Hepatic stellate cell (primary cell): ENCODE results near the gene UCP3.
"Not testable (repeated sequence)": the region's sequence is repeated elsewhere in the genome, so short reads cannot be mapped to it uniquely, and the experiment has no call there.

Source experiments
- DNase-seq: peaks from one replicate; pipeline ENCODE4 v3.0.0; 2011; ENCODE audit warnings: low spot score

The UCP3 gene

DNA sequence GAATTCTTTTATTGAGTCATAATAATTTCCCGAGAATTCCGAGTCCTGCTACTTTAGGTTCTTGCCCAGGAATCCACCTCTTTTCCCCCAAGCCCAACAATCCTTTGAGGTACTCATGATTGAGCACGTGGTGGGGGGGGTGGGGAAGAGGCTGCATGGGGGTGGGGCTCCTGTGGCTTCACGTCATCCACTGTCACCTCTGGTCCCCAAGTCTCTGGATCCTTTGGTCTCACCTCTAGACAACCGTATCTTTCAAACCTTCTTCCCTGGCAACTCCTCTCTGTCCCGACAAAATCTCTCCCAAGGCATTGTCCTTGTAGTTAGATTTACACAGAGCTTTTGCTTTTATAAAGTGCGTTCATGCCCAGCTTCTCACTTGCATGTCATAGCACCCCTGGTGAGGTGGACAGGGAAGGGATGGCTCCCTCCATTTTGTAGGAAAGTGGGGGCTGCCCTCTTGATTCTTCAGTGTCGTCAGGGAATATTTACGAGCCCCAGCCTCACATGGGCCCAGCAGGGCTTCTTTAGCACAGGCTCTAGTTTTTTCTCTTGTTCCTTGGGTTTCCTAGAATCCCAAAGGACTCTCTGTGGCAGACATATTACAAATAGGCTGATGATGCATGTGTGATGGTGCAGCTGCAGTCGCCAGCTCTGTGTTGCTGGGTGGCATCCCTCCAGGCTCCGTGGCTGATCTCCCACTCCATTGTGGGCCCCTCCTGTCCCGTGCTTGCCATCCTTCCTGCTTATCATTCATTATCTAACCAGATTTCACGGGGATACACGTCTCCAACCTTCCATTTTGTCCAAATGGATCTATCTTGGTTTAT is 8.4 kb downstream of the UCP3 start:
- DNase-seq: no peak

GRCh38 chr11:73999581-74000306 is 9.1 kb downstream of the UCP3 start:
- no peak for DNase-seq

DNA sequence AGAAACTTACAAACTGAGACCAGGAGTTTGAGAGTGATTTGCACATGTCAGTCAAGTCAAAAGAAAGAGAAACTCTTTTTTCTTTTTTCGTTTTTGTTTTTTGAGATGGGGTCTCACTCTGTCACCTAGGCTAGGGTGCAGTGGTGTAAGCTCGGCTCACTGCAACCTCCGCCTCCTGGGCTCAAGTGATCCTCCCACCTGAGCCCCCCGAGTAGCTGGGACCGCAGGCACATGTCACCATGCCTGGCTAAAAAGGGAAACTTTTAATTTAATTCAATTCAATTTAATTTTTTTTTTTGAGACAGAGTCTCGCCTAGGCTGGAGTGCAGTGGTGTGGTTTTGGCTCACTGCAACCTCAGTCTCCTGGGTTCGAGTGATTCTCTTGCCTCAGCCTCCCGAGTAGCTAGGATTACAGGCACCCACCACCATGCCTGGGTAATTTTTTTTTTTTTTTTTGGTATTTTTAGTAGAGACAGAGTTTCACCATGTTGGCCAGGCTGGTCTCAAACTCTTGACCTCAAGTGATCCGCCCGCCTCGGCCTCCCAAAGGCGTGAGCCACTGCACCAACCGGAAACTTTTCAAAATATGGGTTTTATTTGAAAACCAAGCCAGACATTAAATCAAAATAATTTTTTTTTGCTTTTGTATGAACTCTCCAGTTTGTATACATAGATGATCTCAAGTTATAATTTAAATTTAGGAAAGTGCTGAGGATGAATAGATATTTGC is 9.9 kb downstream of the UCP3 start:
- DNase-seq: no peak

- DNase-seq: no peak
Measured at GRCh38 chr11:73997120-73997770, 11.6 kb downstream of the UCP3 start.

GRCh38 chr11:73996161-73996747 is 12.6 kb downstream of the UCP3 start:
- DNase-seq: no peak

DNA sequence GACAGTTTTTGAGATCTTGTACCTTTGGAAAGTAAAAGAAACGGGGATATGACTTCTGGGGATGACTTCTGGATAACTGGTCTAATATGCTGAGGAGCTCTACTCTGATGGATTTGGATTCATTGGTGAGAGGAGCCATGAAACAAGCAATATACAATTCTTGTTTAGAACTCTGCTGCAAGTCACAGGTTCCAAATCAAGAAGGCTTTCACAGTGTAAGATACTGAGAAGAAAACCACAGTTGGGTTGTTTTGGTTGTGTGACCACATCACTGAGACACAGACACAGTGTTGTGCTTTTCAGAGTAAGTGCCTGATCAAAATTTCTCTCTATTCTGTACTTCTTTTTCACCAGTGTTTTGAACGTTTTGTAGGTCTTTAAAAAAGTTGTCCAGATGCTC is 13.2 kb downstream of the UCP3 start:
- no peak for DNase-seq

DNA sequence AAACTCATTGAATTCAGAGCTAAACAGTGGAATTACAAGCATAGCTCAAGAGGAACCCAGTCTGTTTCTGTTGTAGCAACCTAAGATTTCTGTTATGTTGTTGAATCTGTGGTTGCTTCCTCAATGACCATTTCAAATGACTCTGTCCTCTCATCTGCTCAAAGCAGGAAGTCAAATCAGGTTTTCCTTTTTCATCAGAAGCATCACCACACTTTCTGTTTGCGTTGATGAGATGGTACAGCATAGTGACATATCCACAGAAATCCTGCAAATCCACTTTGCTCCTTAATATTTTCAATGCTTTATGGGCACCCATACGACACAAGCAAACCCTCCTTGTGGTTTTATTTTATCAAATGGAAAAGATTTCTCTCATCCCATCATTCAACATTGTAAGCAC is 13.6 kb downstream of the UCP3 start:
- DNase-seq: no peak

GRCh38 chr11:73991471-73992006 is 17.3 kb downstream of the UCP3 start:
- DNase-seq: no peak

- DNase-seq: no peak
Measured at GRCh38 chr11:73990730-73991129, 18.2 kb downstream of the UCP3 start.

DNA sequence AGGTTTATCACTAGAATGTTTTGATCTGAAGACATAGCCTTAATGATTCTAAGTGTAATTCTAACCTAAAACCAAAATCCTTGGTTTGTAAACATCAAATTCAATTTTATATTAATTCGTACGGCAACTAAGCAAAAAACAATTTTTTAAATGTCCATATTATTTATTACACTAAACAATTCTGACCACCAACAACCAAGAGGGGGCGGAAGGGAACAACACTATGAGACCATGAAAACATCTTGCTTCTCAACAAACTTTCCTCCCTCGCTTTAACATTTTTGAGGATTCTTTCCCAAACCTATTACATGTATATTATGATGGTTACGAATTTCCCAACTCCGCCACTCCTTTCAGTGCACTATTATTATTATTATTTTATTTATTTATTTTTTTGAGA is 19.7 kb downstream of the UCP3 start:
- no peak for DNase-seq

GRCh38 chr11:73988227-73988626 is 20.7 kb downstream of the UCP3 start:
- DNase-seq: no peak

DNA sequence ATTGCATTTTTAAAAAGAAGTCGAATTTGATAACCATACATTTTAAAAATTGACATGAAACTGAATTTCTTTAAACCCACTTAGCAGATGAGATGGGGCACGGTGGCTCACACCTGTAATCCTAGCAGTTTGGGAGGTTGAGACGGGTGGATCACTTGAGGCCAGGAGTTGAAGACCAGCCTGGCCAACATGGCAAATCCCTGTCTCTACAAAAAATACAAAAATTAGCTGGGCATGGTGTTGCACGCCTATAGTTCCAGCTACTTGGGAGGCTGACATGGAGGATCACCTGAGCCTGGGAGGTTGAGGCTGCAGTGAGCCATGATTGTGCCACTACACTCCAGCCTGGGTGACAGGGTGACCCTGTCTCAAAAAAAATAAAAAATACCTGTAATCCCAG is 23.2 kb downstream of the UCP3 start:
- not testable (repeated sequence) for DNase-seq

- DNase-seq: no peak
Measured at GRCh38 chr11:73983741-73984538, 24.9 kb downstream of the UCP3 start.

- DNase-seq: peak; percentile 99
Measured at GRCh38 chr11:73982990-73983740, 25.7 kb downstream of the UCP3 start.

- peak; percentile 90 for DNase-seq
Measured at GRCh38 chr11:73982595-73982989, 26.3 kb downstream of the UCP3 start, which contains the start of gene UCP2. UCP2 (minus strand) TSS chr11:73982843; CDS start chr11:73978378, 4,465 bp downstream.

DNA sequence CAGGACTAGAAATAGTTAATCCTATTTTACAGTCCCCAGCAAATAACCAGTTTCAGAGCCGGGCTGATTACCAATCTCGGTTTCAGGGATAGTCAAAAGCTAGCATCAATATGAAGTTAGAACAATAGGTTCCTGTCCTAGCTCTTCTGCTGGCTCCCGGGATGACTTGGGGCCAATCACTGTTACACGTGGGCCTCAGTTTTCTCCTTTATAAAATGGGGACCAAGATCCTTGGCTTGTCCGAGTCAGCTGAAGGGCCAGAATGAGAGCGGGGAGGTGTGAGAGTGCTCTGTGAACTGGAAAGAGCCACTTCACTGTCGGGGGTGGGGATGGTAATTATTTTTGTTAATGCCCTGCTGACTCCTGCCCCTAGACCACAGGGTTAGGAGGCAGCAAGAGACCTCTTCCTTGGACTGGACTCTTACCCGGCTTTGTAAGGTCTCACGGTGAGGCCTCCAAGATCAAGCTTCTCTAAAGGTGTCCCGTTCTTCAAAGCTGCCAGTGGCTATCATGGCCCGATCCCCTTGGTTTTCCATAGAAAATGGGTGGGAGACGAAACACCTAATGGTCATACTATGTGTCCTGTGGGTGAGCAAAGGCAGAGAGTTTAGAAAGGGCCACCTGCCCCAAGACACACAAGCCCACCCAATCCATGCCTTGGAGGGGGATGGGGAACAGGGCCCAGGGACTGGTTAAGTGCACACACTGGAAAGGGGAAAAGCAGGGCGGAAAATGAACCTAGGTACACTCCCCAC is 27.7 kb downstream of the UCP3 start:
- no peak for DNase-seq

DNA sequence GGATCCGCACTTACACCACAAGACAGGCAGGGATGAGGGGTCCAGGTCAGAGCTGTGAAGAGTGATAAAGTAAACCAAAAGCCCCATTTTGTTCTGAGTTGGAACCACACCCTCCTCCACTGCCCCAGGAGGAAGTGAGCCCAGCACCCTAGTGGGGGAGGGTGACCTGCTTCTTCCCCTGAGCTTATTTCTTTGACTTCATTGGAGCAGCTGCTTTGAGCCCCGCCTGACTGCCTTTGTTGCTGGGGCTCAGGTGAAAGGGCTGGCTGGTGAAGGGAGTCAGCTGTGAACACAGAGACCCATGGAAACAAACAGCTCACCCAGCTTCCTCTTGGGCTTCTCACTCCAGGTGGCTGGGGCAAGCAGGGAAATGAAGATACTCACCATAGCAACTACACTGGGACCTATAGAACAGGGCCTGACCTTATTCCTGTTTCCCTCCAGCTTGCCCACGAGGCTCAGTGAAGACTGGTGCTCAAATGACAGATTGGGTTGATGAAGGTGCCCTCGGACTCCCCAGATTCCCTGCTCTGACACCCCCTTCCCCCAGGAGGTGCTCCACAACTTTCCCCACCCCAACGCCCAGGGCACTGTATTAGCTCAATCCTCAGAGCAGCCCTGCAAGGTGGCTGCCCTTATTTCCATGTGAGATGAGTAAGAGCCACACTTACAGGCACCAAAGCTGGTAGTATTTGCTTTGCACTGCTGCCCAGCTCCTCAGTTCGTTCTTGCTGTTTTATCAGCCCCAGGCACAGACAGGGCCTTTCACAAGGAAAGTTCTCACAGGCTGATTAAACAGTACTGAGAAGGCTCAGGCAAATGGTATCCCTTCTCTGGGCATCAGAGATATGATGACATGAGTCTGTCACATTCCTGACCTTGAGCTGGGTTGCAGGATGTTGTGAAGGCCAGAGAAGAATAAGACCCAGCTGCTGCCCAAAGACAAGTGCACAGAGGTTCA is 28.6 kb downstream of the UCP3 start:
- DNase-seq: peak; percentile 35

DNA sequence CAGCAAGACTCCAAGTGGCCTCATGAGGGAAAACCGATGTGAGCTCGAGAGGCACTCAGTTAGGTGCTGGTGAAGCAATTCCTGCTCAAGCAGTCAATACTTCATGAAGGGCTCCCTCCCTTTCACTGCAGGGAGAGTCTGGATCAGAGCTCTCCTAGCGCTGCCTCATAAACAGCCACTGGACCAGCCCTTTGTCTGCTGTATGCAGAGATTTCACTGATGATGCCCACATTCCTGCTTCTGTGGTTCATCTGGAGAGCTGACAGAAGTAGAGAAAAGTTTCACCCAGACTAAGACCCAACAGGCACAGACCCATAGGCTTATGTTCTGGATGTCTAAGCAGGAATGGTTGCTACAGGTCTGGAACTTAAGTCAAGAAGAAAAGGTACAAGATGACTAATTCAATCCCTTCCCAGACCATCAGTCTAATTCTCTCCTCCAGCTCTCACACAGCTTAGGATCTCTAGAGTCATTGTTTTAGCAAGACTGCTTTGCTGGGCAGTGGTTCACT is 30.3 kb downstream of the UCP3 start:
- DNase-seq: no peak
